HG03066 (cell line): Measurements from ENCODE around the gene SEC16A.

Experiments used
- ATAC-seq: cut with Tn5 transposase; IDR thresholded peaks from one replicate; pipeline ENCODE4 v1.9.1; 2021; ENCODE audit warnings: low read depth; ENCODE audit not compliant: unreplicated experiment

SEC16A gene, protein sequence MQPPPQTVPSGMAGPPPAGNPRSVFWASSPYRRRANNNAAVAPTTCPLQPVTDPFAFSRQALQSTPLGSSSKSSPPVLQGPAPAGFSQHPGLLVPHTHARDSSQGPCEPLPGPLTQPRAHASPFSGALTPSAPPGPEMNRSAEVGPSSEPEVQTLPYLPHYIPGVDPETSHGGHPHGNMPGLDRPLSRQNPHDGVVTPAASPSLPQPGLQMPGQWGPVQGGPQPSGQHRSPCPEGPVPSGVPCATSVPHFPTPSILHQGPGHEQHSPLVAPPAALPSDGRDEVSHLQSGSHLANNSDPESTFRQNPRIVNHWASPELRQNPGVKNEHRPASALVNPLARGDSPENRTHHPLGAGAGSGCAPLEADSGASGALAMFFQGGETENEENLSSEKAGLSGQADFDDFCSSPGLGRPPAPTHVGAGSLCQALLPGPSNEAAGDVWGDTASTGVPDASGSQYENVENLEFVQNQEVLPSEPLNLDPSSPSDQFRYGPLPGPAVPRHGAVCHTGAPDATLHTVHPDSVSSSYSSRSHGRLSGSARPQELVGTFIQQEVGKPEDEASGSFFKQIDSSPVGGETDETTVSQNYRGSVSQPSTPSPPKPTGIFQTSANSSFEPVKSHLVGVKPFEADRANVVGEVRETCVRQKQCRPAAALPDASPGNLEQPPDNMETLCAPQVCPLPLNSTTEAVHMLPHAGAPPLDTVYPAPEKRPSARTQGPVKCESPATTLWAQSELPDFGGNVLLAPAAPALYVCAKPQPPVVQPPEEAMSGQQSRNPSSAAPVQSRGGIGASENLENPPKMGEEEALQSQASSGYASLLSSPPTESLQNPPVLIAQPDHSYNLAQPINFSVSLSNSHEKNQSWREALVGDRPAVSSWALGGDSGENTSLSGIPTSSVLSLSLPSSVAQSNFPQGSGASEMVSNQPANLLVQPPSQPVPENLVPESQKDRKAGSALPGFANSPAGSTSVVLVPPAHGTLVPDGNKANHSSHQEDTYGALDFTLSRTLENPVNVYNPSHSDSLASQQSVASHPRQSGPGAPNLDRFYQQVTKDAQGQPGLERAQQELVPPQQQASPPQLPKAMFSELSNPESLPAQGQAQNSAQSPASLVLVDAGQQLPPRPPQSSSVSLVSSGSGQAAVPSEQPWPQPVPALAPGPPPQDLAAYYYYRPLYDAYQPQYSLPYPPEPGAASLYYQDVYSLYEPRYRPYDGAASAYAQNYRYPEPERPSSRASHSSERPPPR (N-terminal part only)

DNA sequence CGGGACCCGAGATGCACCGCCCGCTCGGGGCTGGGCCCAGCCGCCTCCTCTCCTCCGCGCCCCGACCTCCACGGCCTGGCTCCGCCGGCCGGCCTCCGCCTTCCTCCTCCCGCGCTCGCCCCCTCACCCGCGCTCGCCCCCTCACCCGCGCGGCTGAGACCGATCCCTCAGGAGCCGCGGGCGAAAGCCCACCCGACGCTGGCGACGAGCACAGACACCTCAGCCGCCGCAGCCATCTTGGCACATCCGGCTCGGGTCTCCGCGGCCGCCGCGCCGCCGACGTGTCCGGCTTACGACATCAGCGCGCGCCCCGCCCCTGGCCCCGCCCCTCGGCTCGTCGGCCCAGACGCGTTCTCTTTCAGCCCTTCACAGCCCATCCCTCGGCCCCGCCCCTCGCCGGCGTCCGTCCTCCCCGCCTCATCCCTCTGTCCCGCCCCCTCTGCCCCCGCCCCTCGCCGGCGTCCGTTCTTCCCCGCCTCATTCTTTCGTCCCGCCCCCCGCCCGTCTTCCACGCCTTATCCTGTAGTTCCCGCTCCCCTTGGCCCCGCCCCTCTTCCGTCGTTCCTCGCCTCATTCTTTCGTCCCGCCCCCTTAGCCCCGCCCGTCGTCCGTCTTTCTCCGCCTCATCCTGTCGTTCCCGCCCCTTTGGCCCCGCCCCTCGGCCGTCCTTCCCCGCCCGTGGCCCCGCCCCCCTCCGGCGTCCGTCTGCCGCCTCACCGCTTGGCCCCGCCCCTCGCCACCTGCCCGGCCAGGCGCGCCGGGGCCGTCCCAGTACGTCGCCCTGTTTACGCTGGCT lies at the start of gene SEC16A:
TSS of gene SEC16A (minus strand) at position 248 of the 796 bp plus-strand sequence. CDS start 5,425 bp downstream, outside the sequence.
- ATAC-seq: peak; percentile 47

DNA sequence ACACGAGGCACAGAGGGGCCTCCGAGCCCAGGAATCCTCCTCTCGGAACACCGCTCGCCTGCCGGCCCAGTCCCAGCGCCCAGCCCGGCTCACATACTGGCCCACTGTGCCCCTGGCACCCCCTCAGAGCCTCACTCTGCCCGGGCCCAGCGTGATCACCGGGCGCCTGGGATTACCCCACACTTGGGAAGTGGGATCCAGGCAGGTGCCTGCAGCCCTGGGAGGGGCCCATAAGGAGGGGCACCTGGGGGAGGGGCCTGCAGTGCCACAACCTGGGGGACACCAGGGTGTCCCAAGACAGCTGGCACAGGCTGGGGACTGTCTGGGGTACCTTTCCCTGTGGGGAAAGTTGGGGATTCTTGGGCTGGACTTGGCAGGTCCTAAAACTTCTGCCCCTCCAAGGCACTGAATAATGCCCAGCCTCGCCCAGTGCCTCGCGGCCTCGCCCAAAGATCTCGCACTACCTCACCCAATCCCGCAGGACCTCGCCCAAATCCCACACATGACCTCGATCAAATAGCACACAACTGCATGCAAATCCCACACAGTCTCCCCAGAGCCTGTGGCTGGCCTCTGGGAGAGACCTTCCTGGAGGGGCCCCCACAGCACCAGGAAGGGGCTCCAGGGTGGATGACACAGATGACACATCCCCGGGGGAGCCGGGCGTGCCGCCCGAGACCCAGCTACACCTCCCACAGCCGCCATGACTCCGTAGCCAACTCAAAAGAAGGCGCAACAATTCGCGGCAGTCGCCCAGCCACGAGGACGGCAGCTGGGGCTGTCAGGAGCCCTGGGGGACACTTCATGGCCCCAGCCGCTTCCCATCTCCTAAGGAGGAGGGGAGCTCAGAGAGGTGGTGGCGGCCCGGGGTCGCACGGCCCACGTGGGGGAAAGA lies 49.3 kb upstream of the SEC16A start:
- ATAC-seq: no peak

DNA sequence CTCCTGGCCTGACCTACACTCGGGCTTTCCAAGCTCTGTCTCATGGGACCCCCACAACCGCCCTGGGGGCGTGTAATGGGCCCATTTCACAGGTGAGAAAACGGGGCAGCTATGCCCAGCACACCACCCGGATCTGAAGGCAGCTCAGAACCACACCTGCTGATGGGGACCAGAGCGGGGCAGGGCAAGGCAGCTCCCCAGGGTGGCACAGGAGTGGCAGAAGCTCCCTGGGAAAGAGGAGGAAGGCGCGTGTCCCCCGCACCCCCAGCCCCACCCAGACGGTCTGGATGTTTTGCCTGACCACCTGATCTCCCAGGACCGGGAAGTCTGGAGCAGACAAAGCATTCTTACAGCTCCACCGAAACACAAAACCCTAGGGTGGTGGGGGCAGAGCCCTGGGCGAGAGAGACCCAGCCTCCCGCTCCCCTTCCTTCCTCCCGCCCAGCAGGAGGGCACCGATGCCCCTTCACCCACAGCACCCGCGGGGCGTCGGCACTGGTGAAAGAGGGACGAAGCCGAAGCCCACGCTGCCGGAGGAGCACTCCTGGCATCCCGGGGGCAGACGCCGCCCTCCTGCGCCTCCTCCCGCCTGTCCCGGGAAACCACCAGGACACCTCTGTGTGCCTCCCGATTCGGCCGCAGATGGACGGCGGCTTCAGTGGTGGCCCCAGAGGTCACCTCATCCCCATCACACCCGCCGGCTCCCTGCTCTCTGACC lies 48.5 kb upstream of the SEC16A start:
- no peak for ATAC-seq

DNA sequence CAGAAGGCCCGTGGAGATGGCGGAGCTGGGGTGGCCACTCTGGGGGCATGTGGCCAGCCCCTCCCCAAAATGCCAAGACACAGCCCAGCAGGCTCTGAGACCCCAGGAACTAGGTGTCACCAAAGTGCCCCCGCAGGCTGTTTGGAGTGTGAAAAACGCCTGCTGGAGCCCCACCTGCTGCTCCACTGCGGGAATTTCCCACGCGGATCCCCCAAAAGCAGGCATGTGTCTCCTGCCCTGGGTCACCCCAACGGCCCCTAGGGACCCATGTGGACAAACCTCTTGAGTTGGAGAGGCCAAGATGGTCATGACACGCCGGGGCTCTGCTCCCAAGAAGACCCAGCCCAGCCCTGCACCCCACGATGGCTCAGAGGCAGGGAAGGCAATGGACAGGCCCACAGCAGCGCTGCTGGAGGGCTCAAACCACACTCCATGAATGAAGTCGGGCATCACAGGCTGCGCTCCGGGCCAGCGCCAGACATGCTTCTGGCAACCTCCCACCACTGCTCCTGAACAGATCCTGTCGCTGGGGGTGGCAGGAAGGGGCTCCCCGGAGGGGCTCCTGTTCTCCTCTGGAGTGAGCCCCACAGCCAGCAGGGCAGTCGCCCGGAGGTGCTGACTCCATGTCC lies 47.7 kb upstream of the SEC16A start:
- no peak for ATAC-seq

DNA sequence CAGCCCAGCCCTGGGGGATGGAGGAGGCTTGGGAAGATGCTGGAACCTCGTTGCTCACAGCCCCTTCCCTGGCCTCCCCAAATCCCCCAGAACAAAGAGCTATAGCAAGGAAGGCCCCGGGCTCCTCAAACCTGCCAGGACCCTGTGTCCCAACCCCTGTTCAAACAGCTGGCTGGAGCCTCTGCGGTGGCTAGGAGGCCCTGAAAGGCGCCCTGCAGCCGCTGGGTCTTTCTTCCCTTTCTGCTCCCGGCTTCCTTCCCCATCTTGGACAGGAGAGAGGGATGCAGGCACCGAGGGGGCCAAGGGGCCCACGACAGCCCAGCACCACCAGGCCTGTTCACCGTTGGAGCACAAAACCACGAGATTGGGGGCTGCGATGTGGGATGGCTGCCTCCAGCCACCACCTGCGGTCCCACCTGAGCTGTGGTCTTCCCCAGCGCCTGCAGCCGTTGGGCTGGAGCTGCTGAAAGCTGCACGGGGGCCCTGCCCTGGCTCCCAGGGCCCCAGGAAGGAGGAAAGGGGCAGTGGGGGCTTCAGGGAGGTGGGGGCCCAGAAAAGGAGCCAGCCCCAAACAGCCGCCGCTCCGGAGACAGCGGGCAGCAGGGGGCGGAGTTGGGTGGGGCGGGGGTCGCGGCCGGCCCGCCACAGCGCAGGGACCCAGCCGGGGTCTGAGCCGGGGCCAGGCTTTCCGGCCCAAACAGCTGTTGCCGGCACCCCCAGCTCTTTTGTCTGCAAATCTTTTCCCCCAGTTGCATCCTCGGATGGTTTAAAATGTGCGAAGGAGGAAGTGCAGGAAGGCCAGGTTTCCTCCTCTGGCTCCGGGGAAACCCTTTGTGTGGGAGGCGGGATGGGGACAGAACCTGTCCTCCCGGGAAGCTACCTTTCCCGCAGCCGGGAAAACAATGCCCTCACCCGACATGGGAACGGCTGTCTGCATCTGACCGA lies 46.9 kb upstream of the SEC16A start:
- ATAC-seq: no peak

DNA sequence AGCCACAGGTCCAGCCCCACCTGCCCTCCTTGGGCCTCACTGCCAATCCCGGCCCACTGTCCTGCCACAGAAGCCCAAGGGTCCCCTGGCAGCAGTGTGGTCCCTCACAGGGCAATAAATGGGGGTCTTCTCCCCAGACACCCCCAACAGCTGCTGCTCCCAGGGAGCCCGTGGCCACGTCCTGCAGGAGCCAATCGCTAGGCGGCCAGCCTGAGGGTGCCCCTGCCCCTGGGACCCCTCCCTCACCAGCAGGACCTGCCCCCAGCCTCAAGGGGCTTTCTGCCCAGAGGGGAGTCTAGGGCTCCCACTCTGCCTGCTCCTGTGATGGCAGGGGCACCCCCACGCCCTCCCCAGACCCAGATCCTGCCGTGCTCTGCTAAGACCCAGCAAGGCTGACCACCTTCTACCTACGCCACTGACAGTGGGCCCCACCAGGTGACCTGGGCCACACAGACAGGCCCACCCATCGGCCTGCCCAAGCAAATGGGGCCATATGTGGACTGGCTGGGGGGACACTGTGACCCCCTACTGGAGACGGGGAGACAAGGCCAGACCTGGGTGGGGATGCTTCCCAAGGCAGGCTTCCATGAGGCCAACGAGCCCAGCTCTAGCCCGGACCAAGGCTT lies 46.0 kb upstream of the SEC16A start:
- no peak for ATAC-seq

DNA sequence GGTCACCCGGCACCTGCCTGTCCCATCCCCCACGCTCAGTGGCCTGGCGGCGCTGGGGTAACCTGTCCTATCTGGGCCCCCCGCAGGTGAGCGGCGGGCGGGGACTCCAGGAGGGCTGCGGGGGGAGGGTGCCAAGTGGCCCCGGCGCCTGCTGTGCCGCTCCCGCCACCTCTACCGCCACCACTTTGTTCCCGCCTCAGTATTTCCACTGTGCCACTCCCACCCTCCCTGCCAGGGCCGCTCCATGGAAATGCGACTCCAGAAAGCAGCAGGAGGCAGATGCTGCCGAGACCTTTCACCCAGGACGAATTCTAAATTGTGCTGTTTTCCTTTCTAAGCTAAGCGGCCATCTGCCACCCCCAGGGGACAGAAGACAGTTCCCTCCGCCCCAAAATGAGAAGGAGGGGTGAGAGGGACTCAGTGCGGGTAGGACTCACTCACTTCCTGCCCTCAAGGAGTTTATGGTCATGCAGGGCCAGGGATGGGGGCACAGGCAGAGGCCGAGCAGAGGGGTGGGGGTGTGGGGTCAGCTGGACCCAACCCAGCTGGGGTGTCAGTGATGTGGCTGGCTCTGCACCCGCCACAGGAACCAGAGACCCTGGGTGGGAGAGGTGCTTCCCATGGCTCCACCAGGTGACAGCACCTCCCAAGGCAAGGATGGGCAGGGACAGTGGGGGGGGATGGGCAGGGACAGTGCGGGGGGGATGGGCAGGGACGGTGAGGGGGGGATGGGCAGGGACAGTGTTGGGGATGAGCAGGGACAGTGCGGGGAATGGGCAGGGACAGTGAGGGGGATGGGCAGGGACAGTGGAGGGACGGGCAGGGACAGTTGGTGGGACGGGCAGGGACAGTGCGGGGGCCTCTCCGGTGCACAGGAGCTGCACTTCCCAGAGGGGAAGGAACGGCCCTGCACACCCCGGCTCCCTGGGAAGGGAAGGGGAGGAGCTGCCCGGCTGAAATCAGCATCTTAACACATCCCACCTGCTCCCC lies 45.2 kb upstream of the SEC16A start:
- ATAC-seq: no peak

DNA sequence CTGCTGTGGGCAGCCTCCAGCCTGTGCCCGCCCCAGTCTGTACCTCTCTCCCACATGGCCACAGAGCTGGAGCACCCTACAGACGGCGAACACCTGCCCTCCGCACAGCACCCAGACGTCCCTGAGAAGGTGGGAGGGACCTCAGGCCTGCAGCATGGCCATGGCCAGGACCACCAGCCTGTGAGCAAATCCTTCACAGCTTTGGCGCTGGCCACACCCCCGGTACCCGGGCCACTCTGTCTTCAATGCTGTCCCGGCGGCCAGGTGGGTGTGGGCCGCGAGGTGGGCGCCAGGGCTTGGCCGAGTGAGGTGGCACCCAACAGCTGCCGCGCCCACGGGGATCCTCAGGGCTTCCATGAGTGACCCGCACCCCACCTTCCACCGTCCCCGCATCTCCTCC lies 44.3 kb upstream of the SEC16A start:
- ATAC-seq: no peak

DNA sequence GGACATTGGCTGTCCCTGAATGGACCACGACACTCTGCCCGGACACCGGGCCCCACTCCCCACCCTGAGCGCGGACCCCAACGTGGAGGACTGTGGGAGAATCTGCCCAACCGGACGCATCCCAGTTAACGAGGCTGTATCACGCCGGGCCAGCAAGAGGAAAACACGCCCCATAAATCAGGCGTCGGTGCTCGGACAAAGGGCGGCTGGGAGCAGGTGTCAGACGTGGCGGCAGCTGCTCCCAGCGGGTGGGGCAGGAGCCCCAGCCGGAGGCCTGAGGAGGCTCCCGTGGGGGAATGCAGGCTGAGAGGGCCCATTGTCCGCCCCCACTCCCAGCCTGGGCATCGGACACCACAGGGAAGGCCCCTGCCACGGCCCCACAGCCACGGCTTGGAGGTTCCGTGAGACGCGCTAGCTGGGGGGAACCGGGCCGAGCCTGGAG lies 43.8 kb upstream of the SEC16A start:
- ATAC-seq: no peak

DNA sequence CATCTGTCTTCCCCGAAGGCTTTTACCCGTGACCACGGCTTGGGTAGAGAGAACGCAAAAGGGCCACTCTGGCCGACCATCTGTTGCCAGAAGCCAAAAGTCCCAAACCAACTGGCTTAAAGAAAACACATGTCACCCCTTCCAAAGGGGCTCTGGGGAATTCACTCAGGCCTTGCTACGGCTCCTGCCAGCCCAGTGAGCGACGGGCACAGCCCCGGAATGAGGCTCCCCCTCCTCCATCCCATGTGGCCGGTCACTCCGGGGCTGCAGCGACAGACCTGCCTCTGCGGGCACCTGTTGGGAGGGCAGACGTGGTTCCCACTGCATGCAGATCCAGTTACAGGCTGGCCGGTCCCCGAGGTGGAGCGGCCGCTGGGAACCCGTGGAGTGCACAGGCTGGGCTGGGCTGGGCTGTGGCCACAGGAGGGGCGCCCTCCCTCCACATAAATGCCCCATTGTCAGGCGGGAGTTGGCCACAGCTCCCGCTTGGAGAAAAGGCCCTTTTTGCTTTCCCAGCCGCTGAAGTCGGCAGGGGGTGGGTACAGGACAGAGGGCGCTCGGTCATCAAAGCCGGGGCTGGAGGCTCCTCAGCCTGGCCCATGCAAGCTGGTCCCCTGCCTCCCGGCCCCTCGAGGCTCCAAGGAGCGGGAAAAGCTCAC lies 43.1 kb upstream of the SEC16A start:
- ATAC-seq: no peak

DNA sequence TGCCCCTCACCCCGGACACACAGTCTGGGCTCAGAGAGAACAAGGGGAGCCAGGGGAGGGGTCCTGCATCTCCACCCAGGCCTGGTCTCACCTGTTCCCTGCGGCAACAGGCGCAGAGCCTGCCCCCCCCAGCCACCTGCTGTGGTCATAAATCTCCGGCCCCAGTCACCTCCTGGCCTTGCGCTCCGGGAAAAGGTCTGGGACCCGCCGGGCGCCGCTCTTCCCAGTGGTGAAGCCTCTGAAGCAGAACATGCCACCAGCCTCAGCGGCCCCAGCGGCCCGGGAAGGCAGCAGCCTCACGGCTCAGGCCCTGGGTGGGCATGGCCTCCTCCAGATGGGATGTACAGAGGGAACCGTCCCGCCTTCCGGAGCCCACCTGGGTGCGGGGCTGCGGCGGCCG lies 42.4 kb upstream of the SEC16A start:
- no peak for ATAC-seq

DNA sequence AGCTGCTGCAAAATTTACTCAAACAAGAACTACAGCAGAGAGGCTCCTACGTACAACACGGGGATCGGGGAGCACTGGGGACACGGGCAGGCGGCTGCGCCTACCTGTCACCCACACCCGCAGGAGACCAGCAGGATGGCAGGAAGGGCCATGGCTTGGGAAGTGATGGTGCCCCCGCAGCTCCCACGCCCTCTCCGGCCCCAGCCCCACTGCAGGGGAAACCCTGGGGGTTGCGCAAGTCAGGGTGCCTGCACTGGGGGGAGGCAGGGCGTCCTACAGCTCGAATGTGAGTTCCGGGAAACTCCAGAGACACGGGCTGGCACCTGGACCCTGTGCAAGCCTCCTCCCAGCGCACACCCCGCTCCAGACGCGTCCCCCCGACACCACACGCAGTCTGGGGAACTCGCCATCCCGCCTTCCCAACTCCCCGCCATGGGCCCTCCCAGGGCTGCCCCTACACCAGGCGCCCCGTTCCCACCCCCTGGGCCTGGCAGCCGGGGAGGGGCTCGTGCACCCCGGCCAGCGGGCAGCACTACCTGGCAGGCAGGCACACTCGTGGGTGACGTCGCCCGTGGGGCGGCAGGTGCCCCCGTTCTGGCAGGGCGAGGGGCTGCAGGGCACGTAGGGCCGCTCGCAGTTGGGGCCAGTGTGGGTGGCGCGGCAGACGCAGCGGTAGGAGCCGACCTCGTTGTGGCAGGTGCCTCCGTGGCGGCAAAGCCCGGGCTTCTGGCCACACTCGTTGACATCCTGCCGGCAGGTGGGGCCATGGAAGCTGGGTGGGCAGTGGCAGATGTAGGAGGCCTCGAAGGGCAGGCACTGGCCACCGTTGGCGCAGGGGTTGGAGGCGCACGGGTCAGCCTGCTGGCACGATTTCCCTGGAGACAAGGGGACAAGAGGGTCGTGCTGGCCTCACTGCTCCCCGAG lies 39.7 kb upstream of the SEC16A start:
- ATAC-seq: no peak

DNA sequence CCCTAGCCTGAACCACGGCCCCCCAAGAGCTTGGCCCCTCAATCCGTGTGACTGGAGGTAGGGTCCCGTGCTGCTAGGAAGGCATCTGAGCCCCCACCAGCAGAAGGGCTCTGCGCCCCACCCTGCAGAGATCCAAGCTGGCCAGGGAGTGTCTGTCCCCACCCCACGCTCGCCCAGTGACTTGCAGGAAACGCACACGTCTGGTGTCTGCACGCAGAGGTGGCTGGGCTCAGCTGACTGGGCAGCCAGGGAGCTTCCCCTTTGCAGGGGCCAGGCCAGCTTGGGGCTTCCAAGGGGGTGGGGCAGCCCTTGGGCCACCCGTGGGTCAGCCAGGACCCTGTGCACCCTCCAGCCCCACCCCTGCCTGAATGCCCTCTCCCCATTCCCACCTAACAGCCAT lies 38.7 kb upstream of the SEC16A start:
- no peak for ATAC-seq

DNA sequence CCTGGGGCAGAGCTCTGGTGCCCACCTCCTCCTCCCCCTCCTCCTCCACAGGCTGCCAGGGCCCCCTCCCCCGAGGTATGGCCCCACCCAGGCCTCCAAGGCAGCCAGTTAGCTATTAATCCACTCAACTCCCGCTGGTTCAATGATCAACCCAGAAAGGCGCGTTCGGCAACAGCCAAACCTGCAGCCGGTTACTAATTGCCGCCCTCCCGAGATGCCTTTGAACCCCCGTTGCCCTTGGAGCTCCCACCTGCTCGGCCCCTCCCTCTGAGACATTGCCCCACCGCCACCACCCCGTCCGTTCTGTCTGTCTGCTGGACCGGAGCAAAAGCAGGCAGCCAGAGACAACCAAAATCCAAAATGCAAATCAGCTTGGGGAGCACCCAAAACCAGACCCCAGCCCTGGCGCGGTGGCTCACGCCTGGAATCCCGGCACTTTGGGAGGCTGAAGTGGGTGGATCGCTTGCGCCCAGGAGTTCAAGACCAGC lies 37.3 kb upstream of the SEC16A start:
- ATAC-seq: no peak
